ENCODE results near the gene CA14.
A peak's percentile ranks its signal among the peaks of the same experiment; 100 is the strongest.
"Not testable (repeated sequence)": the region's sequence is repeated elsewhere in the genome, so short reads cannot be mapped to it uniquely, and the experiment has no call there.

CA14 gene

DNA sequence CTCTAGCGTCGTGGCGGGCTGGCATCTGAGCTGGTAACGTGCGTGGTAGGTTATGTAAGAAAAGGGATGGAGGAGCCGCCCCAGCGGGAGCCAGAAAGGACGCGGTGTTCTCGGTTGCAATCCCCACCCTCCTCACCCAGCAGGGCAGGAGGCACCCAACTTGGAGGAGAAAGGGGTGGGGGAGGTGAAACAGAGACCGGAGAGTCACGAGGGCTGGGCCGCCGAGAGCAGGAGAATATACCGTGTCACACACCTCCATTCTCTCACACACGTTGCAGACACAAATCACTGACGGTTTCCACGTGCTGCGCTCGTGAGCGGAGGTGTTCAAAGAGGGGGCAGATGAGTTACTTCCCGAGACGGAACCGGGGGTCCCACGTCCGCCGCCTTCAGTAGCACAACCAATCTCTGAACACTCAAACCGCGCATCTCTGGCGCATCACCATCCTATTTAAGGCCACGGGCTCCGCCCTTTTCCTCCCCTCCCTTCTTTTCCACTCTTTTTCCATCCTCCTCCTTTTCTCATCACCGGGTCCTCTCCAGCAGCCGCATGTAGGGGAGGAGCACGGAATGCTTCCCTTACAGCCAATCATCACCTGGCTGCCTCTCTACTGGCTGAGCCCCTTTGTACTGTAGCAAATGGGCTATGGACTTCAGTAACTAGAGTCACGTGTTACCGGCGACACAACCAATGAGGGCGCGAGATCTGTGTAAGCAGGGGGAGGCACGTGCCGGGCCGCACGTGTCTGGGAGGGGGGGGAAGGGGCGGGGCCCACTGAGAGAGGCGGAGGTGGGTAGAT lies 24.4 kb downstream of the CA14 start, which contains the start of gene CIART:
Gene CIART (plus strand): TSS at position 797 of the 800 bp plus-strand sequence. CDS start 714 bp downstream, outside the sequence.
- peak; percentile 59 for DNase-seq

DNA sequence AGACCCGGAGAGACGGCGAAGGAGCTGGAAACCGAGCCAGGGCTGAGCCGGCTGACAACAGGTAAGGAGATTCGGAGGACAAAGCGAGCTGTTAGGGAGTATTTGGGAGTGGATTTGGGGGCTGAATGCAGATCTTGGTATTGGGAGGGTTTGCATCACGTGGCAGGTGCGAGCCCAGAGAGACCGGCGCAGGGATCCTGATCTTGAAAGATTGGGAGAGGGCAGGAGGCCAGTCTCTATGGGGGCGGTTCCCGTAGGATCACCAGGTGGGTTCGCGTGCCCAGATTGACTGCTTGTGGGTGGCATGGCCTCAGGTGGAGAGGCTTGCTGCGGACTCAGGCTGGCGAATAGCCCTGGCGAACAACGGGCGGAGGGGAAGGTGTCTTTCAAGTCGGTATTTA lies 25.0 kb downstream of the CA14 start:
- no peak for DNase-seq

DNA sequence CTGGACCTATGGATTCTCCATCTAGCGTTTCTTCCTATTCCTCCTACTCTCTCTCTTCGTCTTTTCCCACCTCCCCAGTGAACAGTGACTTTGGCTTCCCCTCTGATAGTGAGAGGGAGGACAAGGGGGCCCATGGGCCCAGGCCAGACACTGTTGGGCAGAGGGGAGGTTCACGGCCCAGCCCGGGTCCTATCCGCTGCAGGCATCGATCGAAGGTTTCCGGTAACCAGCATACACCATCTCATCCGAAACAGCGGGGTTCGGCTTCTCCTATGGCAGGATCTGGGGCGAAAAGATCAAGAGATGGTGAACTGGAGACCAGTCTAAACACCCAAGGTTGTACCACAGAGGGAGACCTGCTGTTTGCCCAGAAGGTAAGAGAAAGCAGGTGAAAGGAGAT lies 25.7 kb downstream of the CA14 start:
- no peak for DNase-seq

DNA sequence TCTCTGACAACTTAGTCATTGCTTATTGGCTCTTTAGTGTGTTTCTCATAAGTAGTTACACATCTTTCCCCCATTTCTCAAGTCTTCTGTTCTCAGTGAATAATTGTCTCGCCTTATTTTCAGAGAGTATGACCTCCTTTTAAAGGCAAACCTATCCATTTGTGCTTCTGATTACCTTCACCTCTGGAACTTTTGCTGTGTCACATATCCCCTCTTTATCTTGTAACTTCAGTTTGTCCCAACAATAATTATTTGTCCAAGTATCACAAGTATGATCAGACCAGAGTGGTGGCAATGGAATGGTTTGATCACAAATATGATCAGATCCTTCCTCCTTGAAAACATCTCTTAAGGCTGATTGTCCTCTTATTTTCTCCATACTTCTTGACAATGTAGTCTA lies 30.8 kb downstream of the CA14 start:
- DNase-seq: no peak

DNA sequence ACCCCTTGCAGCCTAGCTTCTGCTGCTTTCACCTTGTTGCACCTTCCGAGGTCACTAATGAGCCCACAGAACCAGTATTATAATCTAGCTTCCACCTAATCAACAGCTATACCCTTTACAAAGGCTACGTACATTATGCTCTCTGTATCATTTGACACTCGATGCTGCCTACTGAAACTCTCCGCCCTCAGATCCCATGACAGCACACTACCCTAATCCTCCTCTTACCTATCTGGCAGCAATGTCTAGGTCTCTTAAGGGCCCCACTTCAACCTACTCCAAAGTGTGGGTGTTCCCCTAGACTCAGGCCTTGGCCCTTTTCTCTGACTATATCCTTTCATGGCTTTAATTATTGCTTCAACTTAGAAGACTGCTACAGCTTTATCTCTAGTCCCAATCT lies 31.2 kb downstream of the CA14 start:
- DNase-seq: no peak

DNA sequence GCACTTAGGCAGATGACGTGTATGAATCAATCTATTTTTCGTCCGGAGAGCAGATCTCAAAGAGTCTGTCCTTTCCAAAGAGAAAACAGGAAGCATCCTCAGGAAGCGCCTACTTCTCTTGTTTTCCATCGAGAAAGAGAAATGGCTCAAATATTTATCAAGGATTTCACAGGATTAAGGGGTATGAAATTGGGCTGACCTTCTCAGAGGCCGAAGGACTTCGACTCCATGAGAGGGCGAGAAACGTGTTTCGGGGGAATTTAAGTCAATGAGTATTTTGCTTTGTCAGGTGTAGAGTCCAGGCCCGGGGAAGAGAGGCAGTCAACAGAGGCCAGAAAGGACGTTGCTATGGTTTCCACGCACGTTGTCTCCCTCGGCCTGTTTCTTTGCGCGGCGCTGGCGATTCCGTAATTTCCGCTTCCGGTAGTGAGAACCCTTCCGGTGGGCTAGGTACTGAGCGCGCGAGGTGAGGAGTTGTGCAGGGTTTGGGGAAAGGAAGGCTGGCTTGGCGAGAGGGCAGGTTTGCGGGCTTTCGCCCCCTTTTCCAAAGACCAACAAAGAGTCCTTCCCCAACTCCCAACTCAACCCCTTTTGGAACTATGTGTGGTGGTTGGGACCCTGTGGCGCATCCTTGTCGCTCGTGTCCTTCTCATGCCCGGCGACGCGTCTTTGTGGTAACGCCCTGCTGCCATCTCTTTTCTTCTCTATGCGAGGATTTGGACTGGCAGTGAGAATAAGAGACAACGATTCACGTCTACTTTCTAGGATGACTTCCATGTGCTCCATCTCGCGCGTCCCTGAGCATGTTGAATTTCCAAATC lies 36.1 kb downstream of the CA14 start, which contains the start of gene MRPS21:
Gene MRPS21 (plus strand): TSS at position 429 of the 821 bp plus-strand sequence. CDS start 506 bp downstream, outside the sequence.
- peak; percentile 4 for DNase-seq

DNA sequence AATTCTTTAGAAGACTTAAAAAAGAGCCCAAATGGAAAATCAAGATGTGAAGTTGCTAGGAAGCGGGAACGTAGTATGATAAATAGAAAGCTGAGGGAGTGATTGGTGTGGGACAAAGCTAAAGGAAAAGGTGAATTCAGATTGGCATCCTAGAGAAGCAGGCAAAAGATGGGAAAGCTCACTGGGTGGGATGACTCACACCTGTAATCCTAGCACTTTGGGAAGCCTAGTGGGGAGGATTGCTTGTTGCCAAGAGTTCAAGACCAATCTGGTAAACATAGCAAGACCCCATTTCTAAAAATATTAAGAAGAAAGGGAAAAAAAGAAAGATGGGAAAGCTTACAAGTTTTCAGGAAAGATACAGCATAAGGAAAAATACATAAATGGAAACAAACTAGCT lies 37.9 kb downstream of the CA14 start:
- no peak for DNase-seq

DNA sequence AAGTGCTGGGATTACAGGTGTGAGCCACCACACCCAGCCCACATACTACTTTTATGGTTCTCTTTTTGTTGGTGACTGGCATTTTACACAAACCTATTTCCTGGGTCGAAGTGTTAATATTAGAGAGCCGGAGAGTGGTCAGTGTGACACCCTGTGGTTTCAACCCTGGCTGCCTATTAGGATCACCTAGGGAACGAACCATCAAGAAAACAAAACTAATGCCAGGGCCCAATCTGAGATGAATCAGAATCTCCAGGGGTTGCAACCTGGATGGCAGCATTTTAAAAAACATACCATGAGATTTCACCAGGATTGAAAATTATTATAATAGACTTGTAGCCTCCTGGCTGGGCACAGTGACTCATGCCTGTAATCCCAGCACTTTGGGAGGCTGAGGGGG lies 42.1 kb downstream of the CA14 start:
- no peak for DNase-seq

DNA sequence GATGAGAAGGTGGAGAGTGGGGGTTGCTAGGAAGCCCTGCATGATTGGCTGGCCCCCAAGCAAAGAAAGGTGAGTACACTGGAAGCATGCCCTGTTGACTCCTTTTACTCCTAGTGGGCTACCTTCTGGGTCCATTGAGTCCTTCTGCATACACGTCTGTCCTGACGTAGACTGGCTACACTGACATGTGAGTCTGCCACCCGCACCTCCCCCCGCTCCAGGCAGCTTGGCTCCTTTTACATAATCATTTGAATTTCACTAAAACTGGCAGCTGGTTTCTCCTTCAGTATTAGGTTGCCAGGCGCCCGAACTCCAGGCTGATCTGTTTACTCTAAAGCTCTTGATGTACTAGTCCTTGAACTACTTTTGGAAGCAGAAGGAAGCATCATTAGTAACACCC lies 44.8 kb downstream of the CA14 start:
- DNase-seq: no peak

DNA sequence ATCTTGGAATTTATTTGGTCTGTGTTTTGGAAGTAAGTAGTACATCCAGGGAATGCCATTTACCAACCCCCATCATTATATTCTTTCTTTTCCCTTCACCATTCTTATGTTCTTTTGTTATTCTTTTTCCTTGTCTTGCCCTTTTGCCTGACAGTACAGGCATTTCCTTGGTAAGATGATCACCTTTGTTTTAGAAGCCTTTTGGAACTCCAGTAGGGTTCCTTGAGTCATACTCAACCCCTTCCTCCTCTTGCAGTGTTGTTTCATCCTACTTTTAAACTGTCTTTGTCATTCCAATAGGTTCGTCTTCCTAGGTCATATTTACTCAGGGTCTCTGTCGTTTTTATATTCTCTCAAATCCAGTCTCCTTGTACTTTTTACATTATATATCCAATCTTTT lies 45.3 kb downstream of the CA14 start:
- no peak for DNase-seq

DNA sequence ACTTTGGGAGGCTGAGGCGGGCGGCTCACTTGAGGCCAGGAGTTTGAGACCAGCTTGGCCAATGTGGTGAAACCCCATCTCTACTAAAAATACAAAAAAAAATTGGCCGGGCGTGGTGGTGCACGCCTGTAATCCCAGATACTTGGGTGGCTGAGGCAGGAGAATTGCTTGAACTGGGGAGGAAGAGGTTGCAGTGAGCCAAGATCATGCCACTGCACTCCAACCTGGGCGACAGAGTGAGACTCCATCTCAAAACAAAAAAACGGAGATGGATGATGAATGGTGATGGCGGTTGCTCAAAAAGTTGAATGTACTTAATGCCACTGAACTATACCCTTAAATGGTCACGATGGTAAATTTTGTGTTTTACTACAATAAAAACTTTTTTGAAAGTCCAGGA lies 51.0 kb downstream of the CA14 start:
- DNase-seq: not testable (repeated sequence)

DNA sequence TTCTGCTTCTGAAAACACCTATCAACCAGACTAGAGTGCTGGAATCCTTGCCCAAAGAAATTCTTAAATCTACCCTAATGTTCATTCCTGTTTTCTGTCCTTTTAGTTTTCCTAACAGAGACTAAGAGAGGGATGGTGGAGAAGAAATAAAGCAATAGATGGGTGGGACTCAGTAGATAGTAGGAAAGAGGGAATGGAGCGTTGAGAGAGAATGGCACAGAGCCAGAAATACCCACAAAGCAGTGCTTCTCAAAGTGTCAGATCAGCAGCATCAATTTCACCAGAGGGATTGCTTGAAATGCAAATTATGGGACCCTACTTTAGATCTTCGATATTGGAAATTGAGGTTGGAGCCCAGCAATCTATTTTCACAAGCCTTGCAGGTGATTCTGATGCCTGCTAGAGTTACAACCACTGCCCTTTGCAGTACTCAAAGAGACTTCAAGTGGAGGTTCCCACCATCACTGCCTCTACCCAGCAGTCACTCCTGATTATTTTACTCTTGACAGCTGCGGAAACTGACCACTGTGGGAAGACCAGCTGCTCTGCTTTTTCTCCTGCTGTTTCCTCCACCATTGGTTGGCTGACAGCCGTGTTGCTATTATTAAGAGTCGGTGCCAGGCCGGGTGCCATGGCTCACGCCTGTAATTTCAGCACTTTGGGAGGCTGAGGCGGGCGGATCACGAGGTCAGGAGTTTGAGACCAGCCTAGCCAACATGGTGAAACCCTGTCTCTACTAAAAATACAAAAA lies 52.4 kb downstream of the CA14 start:
- peak; percentile 39 for DNase-seq

DNA sequence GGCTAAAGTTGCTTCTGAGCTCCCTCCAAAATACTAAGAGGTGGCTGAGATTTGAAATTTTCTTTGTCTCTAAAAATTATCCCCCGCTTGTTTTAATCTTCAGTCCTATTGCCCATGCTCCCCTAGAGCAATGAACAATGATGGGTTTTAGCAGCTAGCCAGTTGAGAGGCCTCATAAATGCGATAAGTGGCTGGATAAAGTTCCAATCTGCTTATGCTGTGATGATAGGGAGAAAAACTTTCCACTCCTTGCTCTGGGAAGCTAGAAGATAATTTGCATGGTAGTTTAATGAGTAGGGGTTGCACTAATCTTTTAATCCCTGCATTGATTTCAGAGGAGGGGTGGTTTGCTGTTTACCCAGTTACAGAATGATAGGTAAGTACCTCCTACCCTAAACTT lies 54.2 kb downstream of the CA14 start:
- peak; percentile 53 for DNase-seq

All from NCI-H524 treated with DMSO at 0.1 percent for 48 hours (cell line).